Measurements from ENCODE around the gene CNGB1.
"Not testable (repeated sequence)": the region's sequence is repeated elsewhere in the genome, so short reads cannot be mapped to it uniquely, and the experiment has no call there.

CNGB1 gene

DNA sequence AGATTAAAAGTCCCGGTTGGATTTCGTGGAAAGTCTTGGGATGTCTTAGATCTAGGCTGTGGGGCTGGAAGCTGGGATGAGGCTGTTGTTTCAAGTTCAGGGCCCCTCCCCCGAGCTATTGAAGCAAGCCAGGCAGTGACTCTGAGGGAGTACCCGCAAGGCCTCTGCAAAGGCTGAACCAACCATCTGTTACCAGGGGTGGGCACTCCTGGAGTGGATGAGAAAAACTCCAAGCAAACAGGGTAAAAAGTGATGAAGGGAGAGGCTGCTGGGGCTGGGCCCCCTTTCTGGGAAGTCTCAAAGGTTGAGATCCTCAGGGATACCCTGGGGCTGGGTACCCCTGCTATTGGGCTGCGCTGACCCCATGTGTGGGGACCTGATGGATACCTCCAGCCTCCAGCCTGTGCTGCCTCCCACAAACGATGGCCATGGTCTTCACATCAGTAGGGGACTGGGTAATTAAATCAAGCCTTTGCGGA, 86.2 kb downstream of the CNGB1 start:
- DNase-seq (ENCODE audit: low read depth) = no peak

DNA sequence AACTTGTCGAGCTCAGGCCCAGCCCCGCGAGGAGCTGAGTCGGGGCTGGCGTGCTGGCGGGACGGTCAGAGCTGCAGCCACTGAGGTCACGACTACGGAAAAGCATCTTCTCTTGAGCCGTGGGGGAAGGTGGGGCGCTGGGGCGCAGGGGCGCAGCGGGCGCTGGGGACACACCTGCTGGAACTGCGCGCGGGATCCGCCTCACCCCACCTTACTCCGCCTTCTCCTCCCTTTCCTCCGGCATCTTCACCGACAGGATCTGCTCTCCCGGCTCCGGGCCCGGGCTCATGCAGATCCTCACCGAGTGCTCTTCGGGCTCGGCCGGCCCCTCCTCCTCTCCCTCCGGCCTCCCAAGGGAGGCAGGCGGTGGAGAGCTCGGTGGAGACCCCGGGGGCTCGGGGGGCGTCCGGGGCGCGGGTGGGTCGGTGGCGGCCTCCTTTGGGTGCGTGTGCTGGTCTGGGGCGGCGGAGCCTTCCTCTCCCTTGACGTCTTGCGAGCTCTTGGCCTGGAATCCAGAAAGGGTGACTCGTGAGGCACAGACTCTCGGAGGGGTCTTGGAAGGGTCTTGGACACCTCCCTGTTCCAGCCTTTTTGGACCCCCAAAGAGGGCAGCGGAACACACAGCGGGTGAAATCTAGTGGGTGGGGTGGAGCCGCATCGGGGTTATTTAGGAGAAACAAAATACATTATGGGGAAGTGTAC, 86.8 kb downstream of the CNGB1 start:
- no peak for DNase-seq (ENCODE audit: low read depth)

GRCh38 chr16:57883480-57883879, 87.4 kb downstream of the CNGB1 start:
- DNase-seq (ENCODE audit: low read depth) = no peak

DNA sequence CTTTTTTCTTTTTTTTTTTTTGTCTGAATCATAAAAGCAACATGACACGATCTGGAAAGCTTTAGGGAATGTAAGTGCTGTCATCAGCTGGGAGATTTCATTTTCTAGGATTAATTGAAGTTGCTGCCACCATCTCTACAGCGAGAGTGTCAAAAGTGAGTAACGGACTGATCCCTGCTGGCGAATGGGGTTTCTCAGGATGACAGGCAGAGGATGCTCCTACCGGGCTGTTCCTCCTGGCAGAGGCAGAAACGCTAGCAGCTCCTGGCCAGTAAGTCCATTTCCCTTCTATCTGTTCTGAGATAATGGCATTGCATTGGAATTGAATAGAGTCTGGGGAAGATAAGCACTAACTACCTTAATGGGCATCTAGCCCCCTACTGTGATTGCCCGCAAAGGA, 88.1 kb downstream of the CNGB1 start:
- no peak for DNase-seq (ENCODE audit: low read depth)

DNA sequence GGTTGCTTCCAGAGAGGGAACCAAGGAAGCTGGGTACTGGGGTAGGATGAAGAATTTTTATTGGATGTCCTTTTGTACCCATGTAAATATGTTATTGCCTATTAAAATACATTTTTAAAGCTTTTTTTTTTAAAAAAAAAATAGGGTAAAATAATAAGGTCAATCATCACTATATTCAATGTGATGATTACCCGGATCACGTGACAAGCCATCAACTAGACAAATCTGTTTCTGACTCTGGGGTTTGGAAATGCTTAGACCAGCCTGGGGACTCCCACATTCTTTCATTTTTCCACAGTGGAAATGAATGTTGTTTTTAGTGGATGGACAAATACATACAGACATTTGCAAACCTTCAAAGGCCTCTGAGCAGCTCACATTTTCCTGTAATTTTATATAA, 88.7 kb downstream of the CNGB1 start:
- DNase-seq (ENCODE audit: low read depth) = no peak

DNA sequence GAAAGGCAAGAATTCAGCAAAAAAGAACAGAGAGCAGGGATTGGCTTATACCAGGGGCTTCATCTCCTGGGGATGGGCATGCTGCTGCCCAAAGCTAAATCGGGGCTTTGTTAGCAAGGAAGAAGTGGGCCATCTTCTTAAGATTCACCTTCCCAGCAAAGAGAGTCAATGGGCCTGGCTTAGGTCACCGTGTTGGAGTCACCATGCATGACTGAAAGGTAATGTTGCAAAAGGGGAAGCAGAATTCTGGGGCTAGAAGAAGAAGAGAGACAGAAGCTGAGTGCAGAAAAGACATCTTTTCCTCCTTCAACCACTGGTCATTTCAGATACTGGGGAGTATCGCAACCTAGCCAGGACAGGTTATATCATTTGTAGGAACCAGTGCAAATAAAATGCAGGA, 92.3 kb downstream of the CNGB1 start:
- no peak for DNase-seq (ENCODE audit: low read depth)

DNA sequence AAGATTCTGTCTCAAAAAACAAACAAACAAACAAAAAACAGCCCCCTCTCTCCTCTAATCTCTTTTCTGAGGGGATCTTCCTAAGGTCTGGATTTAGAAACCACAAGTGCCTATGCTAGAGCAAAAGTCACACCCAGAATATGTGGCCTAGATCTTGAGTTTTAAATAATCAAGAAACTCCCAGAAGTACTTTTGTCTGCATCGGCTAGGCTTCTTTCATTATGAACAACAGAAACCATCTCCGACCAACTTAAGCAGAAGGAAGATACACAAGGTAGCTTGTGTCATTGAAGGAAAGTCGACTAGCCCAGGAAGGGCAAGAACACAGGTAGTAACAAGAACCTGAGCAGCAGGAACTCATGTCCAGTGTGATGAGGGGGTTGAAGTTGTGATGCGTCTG, 94.7 kb downstream of the CNGB1 start:
- no peak for DNase-seq (ENCODE audit: low read depth)

GRCh38 chr16:57875347-57875746, 95.6 kb downstream of the CNGB1 start:
- DNase-seq (ENCODE audit: low read depth) = no peak

- DNase-seq (ENCODE audit: low read depth) = no peak
Measured at GRCh38 chr16:57873218-57873617, 97.7 kb downstream of the CNGB1 start.

DNA sequence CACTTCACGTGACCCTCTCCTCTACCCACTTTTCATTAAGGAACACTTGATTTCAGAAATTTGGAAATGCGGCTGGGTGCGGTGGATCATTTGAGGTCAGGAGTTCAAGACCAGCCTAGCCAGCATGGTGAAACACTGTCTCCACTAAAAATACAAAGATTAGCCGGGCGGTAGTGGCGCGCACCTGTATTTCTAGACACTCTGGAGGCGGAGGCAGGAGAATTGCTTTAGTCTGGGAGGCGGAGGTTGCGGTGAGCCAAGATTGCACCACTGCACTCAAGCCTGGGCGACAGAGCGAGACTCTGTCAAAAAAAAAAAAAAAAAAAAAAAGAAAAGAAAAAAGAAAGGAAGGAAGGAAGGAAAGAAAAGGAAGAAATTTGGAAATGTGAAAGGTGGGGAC, 98.2 kb downstream of the CNGB1 start:
- DNase-seq (ENCODE audit: low read depth) = not testable (repeated sequence)

DNA sequence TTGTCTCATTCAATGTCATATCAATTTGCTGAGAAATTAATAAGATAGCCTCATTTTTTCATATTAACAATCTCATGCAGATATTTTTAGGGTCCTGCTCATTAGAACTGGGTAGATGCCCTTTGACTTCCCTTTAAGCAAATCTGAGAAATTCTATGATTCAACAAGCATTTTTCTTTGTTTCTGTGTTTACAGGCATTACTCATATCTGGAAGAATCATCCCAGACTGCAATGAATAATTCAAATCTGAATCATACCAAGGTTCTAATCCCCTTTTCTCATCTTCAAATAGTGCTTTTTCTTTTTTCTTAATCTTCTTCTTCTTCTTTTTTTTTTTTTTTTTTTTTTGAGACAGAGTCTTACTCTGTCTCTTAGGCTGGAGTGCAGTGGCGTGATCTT, 99.5 kb downstream of the CNGB1 start:
- DNase-seq (ENCODE audit: low read depth) = no peak

GRCh38 chr16:57870753-57871454, 100.0 kb downstream of the CNGB1 start:
- DNase-seq (ENCODE audit: low read depth) = no peak

DNA sequence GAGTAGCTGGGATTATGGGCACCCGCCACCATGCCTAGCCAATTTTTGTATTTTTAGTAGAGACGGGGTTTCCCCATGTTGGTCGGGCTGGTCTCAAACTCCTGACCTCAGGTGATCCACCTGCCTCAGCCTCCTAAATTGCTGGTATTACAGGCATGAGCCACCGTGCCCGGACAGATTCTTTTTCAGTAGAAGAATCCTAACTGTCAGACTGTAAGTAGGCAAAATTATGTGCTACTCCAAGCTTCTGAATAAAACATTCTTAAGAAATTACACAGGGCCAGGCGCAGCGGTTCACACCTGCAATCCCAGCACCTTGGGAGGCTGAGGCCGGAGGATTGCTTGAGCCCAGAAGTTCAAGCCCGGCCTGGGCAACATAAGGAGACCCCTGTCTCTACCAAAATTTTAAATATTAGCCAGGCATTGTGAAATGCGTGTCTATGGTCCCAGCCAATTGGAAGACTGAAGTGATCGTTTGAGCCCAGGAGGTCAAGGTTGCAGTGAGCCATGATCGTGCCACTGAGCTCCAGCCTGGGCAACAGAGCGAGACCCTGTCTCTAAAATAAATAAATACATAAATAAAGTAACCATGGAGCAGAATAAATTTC, 101.9 kb downstream of the CNGB1 start:
- no peak for DNase-seq (ENCODE audit: low read depth)

- DNase-seq (ENCODE audit: low read depth) = no peak
Measured at GRCh38 chr16:57867000-57867561, 103.8 kb downstream of the CNGB1 start.

DNA sequence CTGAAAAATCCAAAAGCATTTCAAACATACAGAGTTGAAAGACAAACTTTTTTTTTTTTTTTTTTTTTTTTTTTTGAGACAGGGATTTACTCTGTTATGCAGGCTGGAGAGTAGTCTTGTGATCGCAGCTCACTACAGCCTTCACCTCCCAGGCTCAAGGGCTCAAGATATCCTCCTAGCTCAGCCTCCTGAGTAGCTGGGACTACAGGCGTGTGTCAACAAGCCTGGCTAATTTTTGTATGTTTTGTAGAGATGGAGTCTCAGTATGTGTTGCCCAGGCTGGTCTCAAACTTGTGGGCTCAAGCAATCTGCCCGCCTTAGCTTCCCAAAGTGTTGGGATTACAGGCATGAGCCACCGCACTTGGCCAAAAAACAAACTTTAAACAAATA, 104.4 kb downstream of the CNGB1 start:
- no peak for DNase-seq (ENCODE audit: low read depth)

DNA sequence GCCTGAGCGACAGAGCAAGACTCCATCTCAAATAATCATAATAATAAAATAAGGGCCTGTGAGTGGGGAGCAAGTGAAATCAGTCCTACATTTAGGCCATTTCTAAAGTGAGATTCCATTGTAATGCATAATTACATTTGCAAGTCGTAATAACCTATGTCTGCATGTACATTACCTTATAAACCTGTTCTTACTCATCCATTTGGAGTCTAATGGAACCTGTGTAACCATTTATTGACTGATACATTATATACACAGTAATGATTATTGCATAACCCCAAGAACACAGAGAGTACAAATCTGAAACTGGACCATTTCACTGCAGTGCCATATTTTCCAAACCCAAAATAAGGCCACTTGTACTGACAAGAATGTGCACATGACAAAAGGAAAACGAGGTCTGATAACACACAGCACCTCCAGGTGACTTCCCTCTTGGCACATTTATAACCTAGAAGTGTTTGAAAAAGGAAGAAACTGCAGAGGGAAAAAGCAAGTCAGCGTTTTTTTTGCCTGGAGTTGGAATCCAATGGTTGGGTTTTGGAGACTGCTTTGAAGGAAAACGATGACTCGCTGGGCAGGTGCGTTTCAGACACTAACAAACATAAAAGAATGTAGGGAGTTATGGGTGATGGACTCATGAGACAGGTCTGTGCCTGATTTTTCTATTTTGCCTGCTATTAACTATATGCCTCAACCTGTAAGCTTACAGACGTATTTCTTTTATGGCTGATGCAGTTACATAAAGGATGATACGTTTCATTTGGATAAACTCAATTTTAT, 105.0 kb downstream of the CNGB1 start:
- no peak for DNase-seq (ENCODE audit: low read depth)

DNA sequence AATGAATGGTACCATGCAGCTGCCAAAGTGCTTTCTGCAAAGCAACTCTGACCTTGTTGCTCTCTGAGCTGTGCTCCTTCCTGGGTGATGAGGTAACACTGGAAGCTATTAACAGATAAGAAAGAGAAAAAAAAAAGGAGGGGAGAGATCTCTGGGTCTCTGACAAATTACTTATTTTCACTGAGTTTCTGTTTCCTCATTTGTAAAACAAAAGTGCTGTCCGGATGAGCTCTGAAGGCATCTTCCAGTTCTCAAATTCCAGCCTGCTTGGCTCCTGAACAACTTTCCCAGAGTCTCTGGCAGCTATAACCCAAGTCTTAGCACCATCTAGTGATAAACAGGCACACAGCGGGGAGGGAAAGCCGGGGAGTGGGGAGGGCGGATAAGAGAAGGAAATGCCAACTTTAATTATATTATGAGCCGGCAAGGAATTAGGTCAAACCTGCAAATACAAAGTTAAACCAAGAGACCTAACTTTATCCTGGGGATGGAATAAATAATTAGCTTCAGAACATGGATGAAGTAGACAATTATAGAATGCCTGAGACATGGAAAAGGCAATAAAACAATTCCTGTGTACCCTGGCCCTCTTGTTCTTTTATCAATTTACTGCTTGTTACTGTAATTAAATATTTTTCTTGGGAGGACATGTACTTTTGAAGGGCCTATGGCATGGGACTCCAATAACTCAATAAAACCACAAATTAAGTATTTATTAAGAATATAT, 107.3 kb downstream of the CNGB1 start:
- DNase-seq (ENCODE audit: low read depth) = no peak

GRCh38 chr16:57862698-57863433, 108.1 kb downstream of the CNGB1 start:
- no peak for DNase-seq (ENCODE audit: low read depth)

DNA sequence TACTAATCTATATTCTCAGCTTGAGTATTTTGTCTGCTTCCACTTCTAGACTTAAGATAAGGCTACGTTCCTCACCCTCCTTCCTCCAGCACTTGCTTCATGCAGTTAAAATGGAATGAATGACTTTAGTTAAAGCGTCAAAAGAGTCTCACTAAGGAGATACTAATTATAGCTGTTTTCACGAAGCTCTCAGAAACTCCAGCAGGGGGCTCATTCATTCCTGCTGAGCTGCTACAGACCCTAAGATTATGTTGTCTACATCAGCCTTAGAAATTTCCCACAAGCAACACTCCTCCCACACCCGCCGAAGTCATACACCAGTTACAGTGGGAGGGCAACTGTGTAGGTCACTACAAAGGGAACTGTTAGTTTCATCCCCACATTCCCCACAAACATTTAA, 111.6 kb downstream of the CNGB1 start:
- DNase-seq (ENCODE audit: low read depth) = no peak

DNA sequence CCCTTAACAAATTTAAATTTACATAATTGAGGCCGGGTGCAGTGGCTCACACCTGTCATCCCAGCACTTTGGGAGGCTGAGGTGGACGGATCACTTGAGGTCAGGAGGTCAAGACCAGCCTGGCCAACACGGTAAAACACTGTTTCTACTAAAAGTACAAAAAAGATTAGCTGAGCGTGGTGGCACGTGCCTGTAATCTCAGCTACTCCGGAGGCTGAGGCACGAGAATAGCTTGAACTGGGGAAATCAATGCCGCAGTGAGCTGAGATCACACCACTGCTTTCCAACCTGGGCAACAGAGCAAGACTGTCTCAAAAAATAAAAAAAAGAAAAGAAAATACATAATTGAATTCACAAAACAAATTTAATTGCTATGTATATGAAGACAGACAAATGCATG, 112.3 kb downstream of the CNGB1 start:
- no peak for DNase-seq (ENCODE audit: low read depth)

DNA sequence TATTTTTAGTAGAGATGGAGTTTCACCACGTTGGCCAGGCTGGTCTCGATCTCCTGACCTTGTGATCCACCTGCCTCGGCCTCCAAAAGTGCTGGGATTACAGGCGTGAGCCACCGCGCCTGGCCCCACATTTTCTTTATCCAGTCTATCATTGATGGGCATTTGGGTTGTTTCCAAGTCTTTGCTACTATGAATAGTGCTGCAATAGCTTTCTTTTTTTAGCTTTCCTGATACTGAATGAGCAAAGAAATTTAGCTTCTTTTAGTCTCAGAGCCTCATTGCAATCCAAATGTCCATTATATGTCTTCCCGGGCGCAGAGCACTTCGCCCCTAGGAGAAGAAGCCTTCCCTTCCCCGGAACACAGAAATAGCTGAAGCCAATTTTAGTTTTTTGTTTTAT, 112.9 kb downstream of the CNGB1 start:
- DNase-seq (ENCODE audit: low read depth) = not testable (repeated sequence)
